Osteocyte (in vitro differentiated cells): Measurements from ENCODE around the gene PLOD2. TPM values are rescaled to one million over a fixed set of nuclear protein-coding genes. Genes with fewer than 3 reads are reported as not detected.

Source experiments
- DNase-seq: peaks from one replicate; pipeline ENCODE4 v3.0.0; 2021; ENCODE audit warnings: mixed read lengths; ENCODE audit not compliant: unreplicated experiment; ENCODE audit errors: extremely low spot score
- H3K27ac Mint-ChIP-seq: one replicate; pipeline ENCODE4 v1.8.0; 2021; ENCODE audit warnings: mild to moderate bottlenecking, mixed read lengths; ENCODE audit not compliant: unreplicated experiment
- H3K27me3 Mint-ChIP-seq: one replicate; pipeline ENCODE4 v1.8.0; 2021; ENCODE audit warnings: mixed read lengths; ENCODE audit not compliant: unreplicated experiment
- H3K36me3 Mint-ChIP-seq: one replicate; pipeline ENCODE4 v1.8.0; 2021; ENCODE audit warnings: mixed read lengths; ENCODE audit not compliant: unreplicated experiment
- H3K4me1 Mint-ChIP-seq: one replicate; pipeline ENCODE4 v1.8.0; 2021; ENCODE audit warnings: mixed read lengths; ENCODE audit not compliant: unreplicated experiment
- H3K4me3 Mint-ChIP-seq: one replicate; pipeline ENCODE4 v1.8.0; 2021; ENCODE audit warnings: mild to moderate bottlenecking, moderate library complexity, mixed read lengths; ENCODE audit not compliant: unreplicated experiment
- H3K9me3 Mint-ChIP-seq: one replicate; pipeline ENCODE4 v1.8.0; 2021; ENCODE audit warnings: mixed read lengths; ENCODE audit not compliant: unreplicated experiment
- CTCF ChIP-seq: fragments of 200-600 bp; sonication (generic); IDR thresholded peaks from 2 replicates; pipeline ENCODE4 v1.5.0; 2021; ENCODE audit warnings: antibody characterized with exemption, mild to moderate bottlenecking, moderate library complexity
- total RNA-seq: library from RNA; stranded (reverse); gene quantifications from 2 replicates; pipeline ENCODE4 v1.2.1, GENCODE V29; 2021

Gene PLOD2
- total RNA-seq, 1 donor from 2014 or later: 96.1 TPM

- TF ChIP-seq CTCF: no peak
- Mint-ChIP-seq H3K27me3 (no peaks in the 10 kb centered on the region), H3K4me1 (peaks cover 56% of the 10 kb centered on the region), H3K9me3 (no peaks in the 10 kb centered on the region), H3K4me3 (peak overlapping the region; percentile 60), H3K27ac (peak overlapping the region; percentile 88), H3K36me3 (peaks cover 19% of the 10 kb centered on the region)
- no peak for DNase-seq
These were observed 70.5 kb downstream of the PLOD2 start for GRCh38 chr3:146090521-146090920.

- H3K4me1 Mint-ChIP-seq: peaks cover 50% of the 10 kb centered on the region
- TF ChIP-seq CTCF: no peak
- no peaks in the 10 kb centered on the region for H3K9me3 Mint-ChIP-seq
- H3K27me3 Mint-ChIP-seq: no peaks in the 10 kb centered on the region
- peak overlapping the region; percentile 52 for H3K27ac Mint-ChIP-seq
- H3K4me3 Mint-ChIP-seq: no peak overlapping the region
- H3K36me3 Mint-ChIP-seq: peaks cover 11% of the 10 kb centered on the region
- DNase-seq: no peak
These were observed 72.1 kb downstream of the PLOD2 start for GRCh38 chr3:146088840-146089239.

GRCh38 chr3:146087116-146087515 lies 73.9 kb downstream of the PLOD2 start:
- Mint-ChIP-seq H3K36me3 (peaks cover 13% of the 10 kb centered on the region), H3K27me3 (no peaks in the 10 kb centered on the region), H3K4me1 (peaks cover 39% of the 10 kb centered on the region), H3K9me3 (no peaks in the 10 kb centered on the region), H3K27ac (no peak overlapping the region), H3K4me3 (no peak overlapping the region)
- no peak for TF ChIP-seq CTCF
- no peak for DNase-seq

GRCh38 chr3:146086211-146086610 lies 74.8 kb downstream of the PLOD2 start:
- no peak for TF ChIP-seq CTCF
- H3K9me3 Mint-ChIP-seq: no peaks in the 10 kb centered on the region
- H3K36me3 Mint-ChIP-seq: peaks cover 16% of the 10 kb centered on the region
- no peak for DNase-seq
- peaks cover 33% of the 10 kb centered on the region for H3K4me1 Mint-ChIP-seq
- no peak overlapping the region for H3K27ac Mint-ChIP-seq
- H3K27me3 Mint-ChIP-seq: no peaks in the 10 kb centered on the region
- no peak overlapping the region for H3K4me3 Mint-ChIP-seq

GRCh38 chr3:146085678-146086077 lies 75.3 kb downstream of the PLOD2 start:
- H3K9me3 Mint-ChIP-seq: no peaks in the 10 kb centered on the region
- H3K27me3 Mint-ChIP-seq: no peaks in the 10 kb centered on the region
- peaks cover 17% of the 10 kb centered on the region for H3K36me3 Mint-ChIP-seq
- no peak overlapping the region for H3K27ac Mint-ChIP-seq
- no peak overlapping the region for H3K4me3 Mint-ChIP-seq
- no peak for DNase-seq
- no peak for TF ChIP-seq CTCF
- peaks cover 33% of the 10 kb centered on the region for H3K4me1 Mint-ChIP-seq
